GM21619 (cell line): ENCODE results near the gene MORF4L2.
A peak's percentile ranks its signal among the peaks of the same experiment; 100 is the strongest.

Source experiments
- ATAC-seq: cut with Tn5 transposase; IDR thresholded peaks from one replicate; pipeline ENCODE4 v1.9.1; 2021; ENCODE audit not compliant: unreplicated experiment

The MORF4L2 gene, protein sequence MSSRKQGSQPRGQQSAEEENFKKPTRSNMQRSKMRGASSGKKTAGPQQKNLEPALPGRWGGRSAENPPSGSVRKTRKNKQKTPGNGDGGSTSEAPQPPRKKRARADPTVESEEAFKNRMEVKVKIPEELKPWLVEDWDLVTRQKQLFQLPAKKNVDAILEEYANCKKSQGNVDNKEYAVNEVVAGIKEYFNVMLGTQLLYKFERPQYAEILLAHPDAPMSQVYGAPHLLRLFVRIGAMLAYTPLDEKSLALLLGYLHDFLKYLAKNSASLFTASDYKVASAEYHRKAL

DNA sequence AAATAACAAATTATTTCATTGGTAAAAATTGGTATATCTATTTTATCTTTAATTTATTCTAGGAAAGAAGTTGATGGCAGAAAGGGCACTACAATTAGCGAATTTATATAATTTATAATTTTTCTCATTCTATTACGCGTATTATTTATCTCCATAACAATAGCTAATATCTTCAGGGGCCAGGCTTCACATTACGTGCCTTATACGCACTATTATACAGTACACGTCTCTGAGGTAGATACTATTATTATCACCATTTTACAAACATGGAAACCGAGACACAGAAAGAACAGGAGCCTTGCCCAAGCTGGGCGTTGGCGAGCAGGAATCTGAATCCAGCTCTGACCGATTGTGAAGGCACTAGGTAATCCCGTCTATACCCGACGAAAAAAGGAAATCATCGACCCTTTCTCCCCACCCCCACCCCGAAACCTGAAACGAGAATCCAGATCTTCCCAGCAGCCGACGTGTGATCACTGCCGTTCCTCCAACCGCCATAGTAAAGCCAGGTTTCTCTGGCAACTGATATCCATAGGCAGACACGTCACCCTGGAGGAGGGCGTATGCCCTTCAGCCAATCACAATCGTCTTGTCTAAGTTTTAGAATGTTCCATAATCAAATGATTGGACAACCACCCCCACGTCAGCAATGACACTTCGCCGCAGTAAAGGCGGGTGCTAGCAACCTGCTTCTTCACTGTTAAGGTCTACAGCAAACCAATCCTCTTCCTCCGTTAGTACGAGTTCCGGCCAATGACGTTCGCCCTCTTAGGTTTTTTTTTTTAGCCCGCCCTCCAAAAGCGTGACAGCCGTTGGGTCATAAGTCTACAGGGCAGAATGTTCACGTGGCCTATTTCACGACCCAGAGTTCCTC is at the start of gene MORF4L2:
Gene MORF4L2, minus strand, starts transcription at position 501 of the 874 bp plus-strand sequence. CDS start 9,672 bp downstream, outside the sequence.
- ATAC-seq = peak; percentile 91

DNA sequence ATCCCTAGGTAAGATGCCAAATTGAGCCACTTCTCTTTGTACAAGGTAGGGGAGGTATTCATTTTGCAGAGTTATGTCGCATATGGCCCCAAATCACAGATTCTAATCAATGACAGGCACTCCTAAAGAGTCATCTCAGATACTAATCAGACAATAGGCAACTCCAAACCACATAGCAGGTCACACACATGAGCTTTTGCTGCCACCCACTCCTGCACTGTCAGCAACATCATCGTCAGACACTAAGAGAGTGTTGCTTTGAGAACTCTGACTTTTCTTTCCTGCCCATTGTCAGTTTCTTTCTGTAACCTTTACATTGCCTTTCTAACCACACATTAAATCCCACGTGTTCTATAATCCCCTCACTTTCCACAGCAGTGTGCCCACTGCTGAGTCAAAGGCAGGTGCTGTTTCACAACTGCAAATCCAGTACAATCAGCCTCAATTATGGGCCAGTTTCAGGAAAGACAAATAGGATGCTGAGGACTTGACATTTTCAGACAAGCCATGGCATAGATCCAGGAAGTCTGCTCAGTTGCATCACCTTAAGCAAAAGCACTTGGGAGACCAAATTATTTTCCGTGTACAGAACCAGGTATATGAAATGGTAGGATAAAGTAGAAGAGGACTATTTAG is 47.7 kb upstream of the MORF4L2 start:
- no peak for ATAC-seq

DNA sequence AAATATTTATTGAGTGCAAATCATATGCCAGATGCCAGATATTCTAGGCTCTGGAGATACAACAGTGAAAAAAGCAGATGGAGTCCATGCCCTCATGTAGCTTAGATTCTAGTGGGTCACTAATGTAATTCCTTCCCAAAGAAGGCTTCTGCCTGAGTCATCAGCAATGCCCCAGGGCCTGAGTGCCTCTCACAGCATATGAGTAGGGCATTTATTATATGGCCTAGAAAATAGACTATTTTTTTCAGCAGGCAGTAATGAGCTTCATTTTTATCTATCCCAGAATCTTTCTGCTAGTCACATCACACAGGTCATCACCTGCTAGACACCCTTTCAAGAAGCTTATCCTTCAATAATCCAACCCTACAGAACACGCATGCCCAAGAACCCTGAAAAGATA is 46.5 kb upstream of the MORF4L2 start:
- ATAC-seq = no peak

DNA sequence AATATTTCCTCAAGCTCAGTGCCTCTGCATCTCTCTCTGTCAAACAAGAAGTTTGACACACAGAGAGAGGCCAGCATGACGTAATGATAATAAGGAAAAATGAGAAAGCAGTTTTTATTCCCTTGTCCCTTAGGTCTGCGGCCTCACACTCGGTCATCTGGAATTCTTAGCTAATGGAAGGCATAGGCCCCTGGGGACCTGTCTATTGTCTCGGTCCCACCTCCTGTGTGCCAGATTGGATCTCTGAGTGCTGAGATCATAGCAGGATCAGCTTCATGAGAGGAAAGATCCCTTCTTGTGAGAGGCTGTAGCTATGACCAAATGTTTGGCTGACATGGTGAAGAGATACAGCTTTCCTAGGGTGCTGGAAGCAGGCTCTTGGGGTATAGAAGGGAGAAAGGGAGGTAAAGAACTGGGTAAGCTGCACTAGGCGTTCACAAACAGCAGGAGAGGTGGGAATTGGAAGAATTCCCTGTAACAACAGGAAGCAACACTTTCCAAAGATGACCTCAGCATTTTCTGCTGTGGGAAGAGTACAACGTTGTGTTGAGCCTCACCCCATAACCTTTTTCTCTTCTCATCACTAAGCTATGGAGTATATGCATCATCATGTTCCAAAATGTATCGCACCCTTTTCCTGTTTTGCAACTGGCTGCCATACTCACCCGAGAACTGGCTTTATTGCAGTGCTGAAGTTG is 44.4 kb upstream of the MORF4L2 start:
- no peak for ATAC-seq

DNA sequence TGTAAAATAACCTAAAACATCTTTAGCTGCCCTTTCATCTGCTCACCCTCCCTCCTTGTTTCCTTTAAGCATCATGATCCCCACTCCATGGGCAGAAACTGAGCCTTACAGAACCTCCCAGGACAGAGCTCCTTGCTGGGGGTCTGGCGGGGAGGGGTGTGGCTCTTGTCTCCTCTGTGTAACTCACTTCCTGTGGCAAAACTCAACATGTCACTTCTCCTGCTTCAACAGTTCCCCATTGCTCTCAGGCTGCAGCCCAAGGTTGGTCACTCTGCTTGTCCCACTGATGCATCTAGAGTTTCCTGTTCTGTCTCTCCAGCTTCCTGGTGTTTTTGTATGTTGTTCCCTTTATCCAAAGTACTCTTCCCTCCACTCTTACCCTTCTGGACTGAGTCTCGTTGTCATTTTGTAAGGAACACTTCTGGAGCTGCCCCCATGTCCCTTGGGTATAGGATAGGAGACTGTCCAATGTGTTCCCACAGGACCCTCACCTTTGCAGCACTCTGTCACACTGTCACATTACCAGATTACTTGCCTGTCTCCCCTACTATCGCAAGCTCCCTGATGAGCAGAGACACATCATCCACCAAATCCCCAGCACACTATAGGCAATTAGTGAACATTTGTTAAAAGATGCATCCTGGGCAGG is 43.8 kb upstream of the MORF4L2 start:
- no peak for ATAC-seq

DNA sequence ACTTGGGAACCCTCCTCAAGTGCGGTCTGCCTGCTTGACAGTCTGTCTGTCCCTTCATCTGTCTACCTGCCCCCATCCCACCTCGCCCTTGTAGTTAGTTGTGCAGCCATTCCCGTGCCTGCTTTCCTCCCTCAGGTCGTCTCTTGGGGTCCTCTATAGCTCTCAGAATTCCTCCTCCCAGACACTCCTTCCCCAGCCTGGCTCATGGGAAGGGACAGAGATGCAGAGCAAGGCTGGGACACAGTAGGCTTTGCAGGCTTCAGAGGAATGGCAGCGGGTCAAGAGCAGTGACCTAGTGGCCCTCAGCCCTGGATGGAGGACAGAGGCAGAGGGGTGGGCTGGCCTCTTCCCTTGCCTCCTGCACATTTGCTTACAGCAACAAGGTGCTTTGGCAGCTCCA is 42.5 kb upstream of the MORF4L2 start:
- ATAC-seq = no peak

DNA sequence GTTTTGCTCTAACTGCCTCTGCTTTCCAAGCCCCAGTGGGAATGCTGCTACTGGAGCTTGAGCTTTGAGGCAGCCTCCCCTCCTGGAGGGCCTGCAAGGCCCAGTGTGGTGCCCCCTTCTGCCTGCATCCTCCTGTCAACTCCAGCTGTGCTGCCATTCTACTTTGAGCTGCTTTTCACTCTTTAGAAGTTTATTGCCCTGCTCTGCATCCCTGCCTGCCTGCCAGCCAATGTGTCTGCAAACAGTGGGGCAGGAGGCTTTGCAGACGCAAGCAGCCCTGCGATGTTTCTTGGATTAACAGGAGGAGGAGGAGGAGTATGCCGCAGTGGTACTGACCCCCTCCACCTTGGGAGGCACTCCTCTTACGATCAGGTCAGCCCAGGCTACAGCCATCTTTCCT is 40.6 kb upstream of the MORF4L2 start:
- no peak for ATAC-seq

DNA sequence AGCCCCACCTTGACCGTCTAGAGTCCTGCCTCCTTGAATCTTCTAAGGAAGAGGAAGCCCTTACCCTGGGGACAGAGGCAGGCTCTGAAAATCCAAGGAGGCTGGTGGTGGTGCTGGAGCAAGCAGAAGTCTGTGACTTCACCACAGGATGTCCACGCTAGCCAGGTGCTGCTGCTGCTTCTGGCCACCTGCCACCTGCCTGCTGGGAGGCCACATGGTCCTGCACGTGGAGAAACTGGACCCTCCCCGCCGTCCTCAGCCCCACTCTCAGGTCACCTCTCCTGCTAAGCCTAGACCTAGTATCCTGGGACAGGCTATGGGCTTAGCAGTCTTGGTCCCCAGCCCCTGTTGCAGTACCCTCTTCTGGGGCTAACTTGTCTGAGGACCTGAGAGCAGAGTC is 40.0 kb upstream of the MORF4L2 start:
- ATAC-seq = no peak

DNA sequence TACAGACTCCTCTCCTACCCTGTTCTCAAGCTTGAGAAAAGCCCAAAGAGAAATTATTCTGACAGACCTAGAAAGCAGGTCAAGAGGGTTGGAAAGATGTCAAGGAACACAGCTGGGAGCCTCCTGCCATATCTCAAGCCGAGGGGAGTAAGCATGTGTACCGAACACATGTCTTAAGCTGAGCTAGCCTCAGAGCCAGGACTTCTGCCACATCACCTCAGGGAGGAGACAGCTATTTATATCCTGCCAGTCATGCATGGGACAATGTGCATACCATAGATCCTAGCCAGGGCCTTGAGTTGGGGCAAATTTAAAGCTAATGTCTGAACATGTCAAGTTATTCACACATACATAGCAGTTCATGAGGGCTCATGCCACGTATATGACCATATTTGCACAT is 36.0 kb upstream of the MORF4L2 start:
- ATAC-seq = no peak

DNA sequence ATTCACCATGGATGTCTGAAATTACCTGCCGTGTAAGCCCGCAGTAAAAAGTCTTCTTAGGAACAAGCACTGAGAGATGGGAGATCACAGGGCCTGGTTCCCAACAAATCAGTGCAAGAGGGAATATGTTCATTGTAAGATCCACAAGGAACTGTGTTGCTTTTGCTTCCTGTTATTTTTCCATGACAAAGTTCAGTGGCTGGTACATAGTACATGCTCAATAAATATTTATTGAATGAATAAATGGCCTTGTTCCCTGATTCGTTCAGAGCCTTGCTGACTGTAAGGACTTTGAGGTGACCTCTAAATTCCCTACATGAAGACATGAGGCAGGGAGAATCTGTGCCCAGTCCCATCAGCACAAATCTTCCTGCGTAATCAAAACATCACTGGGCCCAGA is 31.6 kb upstream of the MORF4L2 start:
- no peak for ATAC-seq

DNA sequence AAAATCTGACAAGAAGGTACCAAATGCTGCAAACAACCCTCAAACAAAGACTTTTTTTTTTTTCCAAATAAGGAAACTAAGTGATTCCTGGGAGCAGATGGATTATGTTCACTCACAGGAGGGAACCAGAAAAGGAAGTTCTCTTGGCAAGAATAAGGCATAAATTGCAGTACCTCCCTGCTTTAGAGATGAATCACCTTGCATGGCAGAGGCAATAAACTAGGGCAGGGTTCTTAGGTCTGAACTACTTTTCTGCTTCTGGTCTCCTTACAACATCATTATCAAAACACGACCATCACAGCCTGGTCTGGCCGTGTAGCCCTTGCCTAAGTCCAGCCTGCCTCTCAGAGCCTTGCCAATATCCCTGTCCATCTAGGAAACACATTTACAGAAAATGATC is 30.5 kb upstream of the MORF4L2 start:
- no peak for ATAC-seq

DNA sequence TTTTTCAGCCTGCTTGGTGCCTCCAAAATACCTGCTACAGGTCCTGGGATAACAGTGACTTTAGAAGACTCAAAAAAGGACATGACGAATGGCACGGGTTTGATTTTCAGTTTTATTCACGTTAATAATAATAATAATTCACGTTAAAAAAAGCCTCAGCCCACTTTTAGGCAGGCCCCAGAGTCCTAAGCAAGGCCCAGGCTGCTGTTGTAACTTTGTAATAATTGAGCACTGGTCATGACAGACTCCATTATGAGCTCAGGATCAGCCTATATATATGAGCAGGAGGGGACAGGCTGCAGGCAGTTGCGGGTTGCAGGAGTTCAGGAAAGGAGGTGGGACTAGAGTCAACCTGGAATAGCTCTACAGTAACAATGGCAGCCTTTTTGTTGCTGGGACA is 24.1 kb upstream of the MORF4L2 start, which contains the start of gene TMEM31:
Gene TMEM31, plus strand, starts transcription at position 301 of the 400 bp plus-strand sequence. CDS start 1,350 bp downstream, outside the sequence.
- no peak for ATAC-seq

DNA sequence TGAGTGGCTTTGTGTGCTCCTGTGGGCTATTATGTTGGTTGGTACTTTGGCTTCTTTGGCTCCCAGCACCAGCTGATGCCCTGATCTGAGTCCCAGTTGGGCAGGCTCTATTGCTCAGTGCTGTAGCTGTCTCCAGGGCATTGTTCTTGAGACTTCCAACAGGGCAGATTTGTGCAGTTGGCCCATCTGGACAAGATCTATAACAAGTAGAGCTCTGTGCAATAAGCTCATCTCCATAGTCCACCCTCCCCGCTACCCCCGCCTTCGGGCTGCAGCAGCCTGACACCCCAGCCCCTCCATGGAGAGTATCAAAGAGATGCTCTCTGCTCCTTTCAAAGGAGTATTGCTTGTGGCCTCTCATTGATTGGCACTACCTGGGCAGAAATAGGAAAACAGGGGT is 18.4 kb upstream of the MORF4L2 start:
- no peak for ATAC-seq

DNA sequence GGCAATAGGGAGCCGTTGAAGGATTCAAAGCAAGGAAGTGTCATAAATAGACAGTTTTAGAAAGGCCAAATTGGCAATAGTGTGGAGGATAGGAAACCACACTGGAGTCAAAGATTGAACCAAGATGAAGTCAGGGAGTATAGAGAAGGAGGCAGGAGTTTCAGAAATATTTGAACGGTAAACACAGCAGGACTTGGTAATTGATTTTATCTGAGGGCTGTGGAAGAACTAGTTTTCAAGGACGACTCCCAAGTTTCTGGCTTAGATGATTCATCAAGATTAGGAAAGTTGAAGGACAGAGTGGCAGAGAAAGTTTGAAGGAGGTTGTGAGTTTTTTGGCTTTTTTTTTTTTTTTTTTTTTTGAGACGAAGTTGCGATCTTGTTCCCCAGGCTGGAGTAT is 12.7 kb upstream of the MORF4L2 start:
- no peak for ATAC-seq

DNA sequence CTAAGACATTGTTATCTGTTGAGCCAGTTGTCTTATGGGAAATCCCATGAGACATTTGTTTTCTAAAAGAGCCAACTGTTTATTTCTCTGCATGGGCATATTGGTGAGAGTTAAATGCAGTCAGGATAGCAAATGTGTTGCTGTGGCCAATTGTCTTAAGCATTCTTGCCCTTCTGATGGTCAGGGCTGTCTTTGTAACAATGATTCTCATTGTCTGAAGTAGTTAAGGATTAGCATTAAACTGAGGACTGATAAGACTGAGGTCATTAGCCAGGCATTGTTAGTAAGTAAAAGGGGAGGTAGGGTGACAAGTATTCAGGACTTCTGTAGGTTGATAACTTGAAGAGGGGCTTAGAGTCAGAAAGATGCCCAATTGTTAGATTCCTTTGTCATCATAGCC is 11.2 kb upstream of the MORF4L2 start:
- no peak for ATAC-seq

DNA sequence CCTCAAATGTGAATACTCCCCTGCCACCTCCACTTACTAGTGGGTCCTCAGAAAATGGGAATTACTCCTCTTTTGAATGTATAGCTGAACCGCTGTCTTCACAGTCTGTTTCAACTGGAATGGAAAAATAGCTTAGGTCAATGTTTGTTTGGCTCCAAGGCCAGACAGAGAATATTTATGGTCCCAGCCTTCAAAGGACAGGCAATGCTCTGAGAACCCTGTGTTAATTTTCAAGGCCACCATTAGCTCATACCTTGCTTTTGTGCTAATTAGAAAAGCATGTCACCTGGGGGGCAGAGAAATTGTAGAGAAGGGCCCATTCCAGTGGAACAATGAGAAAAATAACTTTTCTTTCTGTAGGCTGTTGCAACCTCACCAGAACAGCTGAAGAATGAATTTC is 4.6 kb upstream of the MORF4L2 start:
- ATAC-seq = no peak

DNA sequence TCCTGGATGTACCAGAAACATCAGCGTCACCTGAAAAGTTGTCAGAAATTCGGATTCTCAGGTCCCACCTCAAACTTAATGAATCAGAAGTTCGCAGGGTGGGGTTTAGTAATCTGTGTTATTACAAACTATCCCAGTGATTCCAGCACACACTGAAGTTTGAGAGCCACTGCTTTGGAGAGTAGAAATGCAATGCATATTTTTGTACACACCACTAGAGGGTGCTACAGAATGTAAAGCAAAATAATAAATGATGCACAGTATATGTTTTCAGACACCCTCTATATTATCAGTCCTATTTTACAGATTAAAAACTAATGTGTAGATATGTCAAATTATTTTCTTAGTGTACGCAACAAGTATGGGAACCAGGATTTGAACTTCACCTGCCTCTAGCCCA is 2.4 kb upstream of the MORF4L2 start:
- ATAC-seq = no peak

DNA sequence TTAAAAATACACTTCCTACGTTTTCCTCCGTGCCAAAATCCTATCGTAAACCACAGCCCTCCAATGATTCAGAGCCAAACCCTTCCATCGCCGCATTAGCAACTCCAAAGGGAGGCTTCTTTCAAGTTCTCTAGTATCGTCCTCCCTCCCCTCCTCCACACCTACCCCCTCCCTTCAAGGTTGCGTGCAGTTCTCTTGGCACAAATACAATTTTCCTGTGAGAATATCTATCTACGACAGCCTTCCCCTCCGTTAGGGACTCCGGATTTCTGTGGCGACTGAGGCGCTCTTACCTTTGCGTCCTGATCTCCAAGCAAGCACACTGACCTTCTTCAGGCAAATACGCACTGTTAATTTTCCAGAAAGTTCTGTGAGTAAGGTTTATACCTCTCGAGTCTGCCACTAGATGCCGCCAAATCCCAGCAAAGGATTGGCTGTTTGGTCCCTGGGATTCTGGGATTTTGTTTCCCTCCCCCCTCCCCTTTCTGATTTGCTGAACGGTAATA is 1.2 kb upstream of the MORF4L2 start:
- no peak for ATAC-seq

DNA sequence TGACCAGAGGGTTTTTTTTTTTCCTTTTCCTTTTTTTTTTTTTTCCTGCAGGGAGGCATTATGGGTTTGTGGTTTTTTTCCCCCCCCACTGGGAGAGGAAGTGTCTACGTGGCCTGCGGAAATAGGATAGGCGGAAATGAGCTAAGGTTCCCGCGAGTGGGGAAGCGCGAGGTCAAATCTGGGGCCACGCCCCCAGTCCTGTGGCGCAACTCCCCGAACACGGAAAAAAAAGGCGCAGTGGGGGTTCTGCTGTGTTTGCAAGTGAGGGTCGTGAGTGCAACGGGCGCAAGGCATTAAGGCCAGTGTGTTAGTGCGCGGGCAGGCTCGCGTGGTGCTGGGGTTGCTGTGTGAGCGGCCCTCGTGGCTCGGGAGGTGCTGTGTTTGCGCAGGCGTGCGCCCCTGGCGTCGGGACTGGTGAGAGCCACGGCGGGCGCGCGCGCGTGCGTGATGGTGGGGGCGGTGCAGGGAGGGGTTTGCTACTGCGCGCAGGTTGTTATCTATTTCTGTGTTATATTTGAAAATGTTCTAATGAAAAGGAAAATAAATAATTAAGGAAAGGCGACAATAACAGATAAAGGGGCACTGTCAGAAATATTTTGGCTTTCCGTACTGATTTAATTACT is 685 bp upstream of the MORF4L2 start:
- peak; percentile 41 for ATAC-seq

DNA sequence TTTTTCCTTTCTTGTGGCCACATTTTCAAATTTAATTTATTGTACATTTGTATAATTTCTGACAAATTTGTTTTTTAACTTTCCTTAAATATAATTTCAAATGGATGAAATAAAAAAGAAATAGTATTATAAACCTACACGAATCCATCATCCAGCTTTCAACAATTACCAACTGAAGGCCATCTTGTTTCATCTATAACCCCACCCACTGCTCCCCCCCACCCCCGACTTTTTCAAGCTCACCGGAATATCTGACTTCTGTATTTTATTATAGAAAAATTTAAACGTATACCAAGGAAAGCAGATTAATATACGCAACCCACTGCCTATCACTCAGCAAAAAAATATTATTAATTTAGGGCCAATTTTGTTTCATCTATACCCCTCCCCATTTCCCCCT is 1.1 kb downstream of the MORF4L2 start:
- ATAC-seq = no peak
